DND-41 (cell line): ENCODE measurements around the gene NUDT4.

Experiments used
- ATAC-seq: fragments of 200-7000 bp; cut with Tn5 transposase; 3 replicates; pipeline ENCODE4 v1.9.1; 2021; ENCODE audit warnings: low read depth; ENCODE audit not compliant: insufficient read depth
- DNase-seq: peaks from one replicate; pipeline ENCODE4 v3.0.0-alpha.2; 2020
- H2AFZ ChIP-seq: 2 replicates; pipeline ENCODE4 v1.6.0; 2012; ENCODE audit warnings: low read depth, low read length
- H3K27ac ChIP-seq: 2 replicates; pipeline ENCODE4 v1.5.1; 2012; ENCODE audit warnings: low read length, inconsistent platforms
- H3K27me3 ChIP-seq: fragments of 200-600 bp; sonication (generic); 2 replicates; pipeline ENCODE4 v1.6.0; 2012; ENCODE audit warnings: low read length, mild to moderate bottlenecking, inconsistent platforms; ENCODE audit not compliant: insufficient read depth, poor library complexity
- H3K36me3 ChIP-seq: 2 replicates; pipeline ENCODE4 v1.5.1; 2012; ENCODE audit warnings: low read length, inconsistent platforms; ENCODE audit not compliant: insufficient read depth
- H3K4me1 ChIP-seq: 2 replicates; pipeline ENCODE4 v1.5.1; 2012; ENCODE audit warnings: mild to moderate bottlenecking, low read length; ENCODE audit not compliant: insufficient read depth
- H3K4me2 ChIP-seq: 2 replicates; pipeline ENCODE4 v1.6.0; 2012; ENCODE audit warnings: mild to moderate bottlenecking, moderate library complexity, low read length, inconsistent platforms; ENCODE audit not compliant: insufficient read depth
- H3K4me3 ChIP-seq, 2 experiments: fragments of 200-600 bp in 1 of 2; shearing (Covaris generic) in 1 of 2; 2 replicates each; pipeline ENCODE4 v1.5.1; 2012 to 2016; ENCODE audit warnings: inconsistent platforms in 2 of 2, low read length in 2 of 2, mild to moderate bottlenecking in 2 of 2, low read depth in 1 of 2, moderate library complexity in 1 of 2
- H3K79me2 ChIP-seq: 2 replicates; pipeline ENCODE4 v1.6.0; 2012; ENCODE audit warnings: low read length, inconsistent platforms; ENCODE audit not compliant: insufficient read depth
- H3K9ac ChIP-seq: 2 replicates; pipeline ENCODE4 v1.6.0; 2012; ENCODE audit warnings: low read depth, mild to moderate bottlenecking, inconsistent platforms, low read length, moderate library complexity
- H3K9me3 ChIP-seq: 2 replicates; pipeline ENCODE4 v1.5.1; 2012; ENCODE audit warnings: low read length, moderate library complexity, mild to moderate bottlenecking, inconsistent platforms; ENCODE audit not compliant: insufficient read depth, severe bottlenecking
- H4K20me1 ChIP-seq: 2 replicates; pipeline ENCODE4 v1.6.0; 2012; ENCODE audit warnings: low read length; ENCODE audit not compliant: insufficient read depth
- CTCF ChIP-seq: IDR thresholded peaks from 2 replicates; pipeline ENCODE4 v1.5.1; 2012; ENCODE audit warnings: borderline replicate concordance, low read length, moderate library complexity, mild to moderate bottlenecking; ENCODE audit not compliant: poor library complexity, severe bottlenecking; ENCODE audit errors: extremely low read depth
- EZH2 ChIP-seq: IDR thresholded peaks from 3 replicates; pipeline ENCODE4 v1.6.1; 2012; ENCODE audit warnings: borderline replicate concordance, low read depth, mild to moderate bottlenecking, moderate library complexity, low read length, inconsistent platforms; ENCODE audit not compliant: severe bottlenecking

Gene NUDT4

GRCh38 chr12:93378998-93379325 is 1.2 kb downstream of the NUDT4 start:
- TF ChIP-seq CTCF (no peak), EZH2 (no peak)
- peaks cover 61% of the 10 kb centered on the region for H3K79me2 ChIP-seq
- H3K4me3 ChIP-seq, result peak overlapping the region; percentile 80 to 84
- no peaks in the 10 kb centered on the region for H3K27me3 ChIP-seq
- H3K4me2 ChIP-seq, result peak overlapping the region; percentile 92
- peaks cover 34% of the 10 kb centered on the region for H4K20me1 ChIP-seq
- H3K36me3 ChIP-seq, result peaks cover 18% of the 10 kb centered on the region; the same call in 1 of the 2 replicates
- H3K9ac ChIP-seq, result peak overlapping the region; percentile 72
- ATAC-seq, result no peak
- peaks cover 45% of the 10 kb centered on the region for H3K4me1 ChIP-seq
- peak overlapping the region; percentile 94 for H3K27ac ChIP-seq
- H2AFZ ChIP-seq, result peak overlapping the region; percentile 81
- H3K9me3 ChIP-seq, result no peaks in the 10 kb centered on the region
- DNase-seq, result no peak

GRCh38 chr12:93379326-93379980 is 1.7 kb downstream of the NUDT4 start:
- Histone ChIP-seq H3K4me1 (peaks cover 45% of the 10 kb centered on the region), H3K9ac (peak overlapping the region; percentile 72), H3K79me2 (peaks cover 66% of the 10 kb centered on the region), H3K4me3 (peak overlapping the region; percentile 80 to 84), H3K27ac (peak overlapping the region; percentile 94), H2AFZ (0 out of 2 replicates have a peak overlapping the region, but pooled peaks have one; percentile 0), H3K9me3 (no peaks in the 10 kb centered on the region), H3K27me3 (no peaks in the 10 kb centered on the region), H4K20me1 (peaks cover 34% of the 10 kb centered on the region), H3K36me3 (peaks cover 19% of the 10 kb centered on the region; the same call in 1 of the 2 replicates), H3K4me2 (peak overlapping the region; percentile 92)
- ATAC-seq (no peak), DNase-seq (no peak)
- no peak for TF ChIP-seq CTCF
- TF ChIP-seq EZH2, result no peak

- Histone ChIP-seq H3K27me3 (no peaks in the 10 kb centered on the region), H3K79me2 (peaks cover 71% of the 10 kb centered on the region), H3K9ac (peak overlapping the region; percentile 72), H3K9me3 (no peaks in the 10 kb centered on the region), H3K4me2 (peak overlapping the region; percentile 92), H3K27ac (peak overlapping the region; percentile 94), H3K4me1 (peaks cover 45% of the 10 kb centered on the region), H2AFZ (no peak overlapping the region), H4K20me1 (peaks cover 34% of the 10 kb centered on the region), H3K36me3 (peaks cover 19% of the 10 kb centered on the region), H3K4me3 (peak overlapping the region; percentile 80 to 84; a peak in 3 of 4 replicates)
- no peak for DNase-seq
- TF ChIP-seq CTCF (no peak), EZH2 (no peak)
- no peak for ATAC-seq
Measured at GRCh38 chr12:93379981-93380361, 2.2 kb downstream of the NUDT4 start.
